ENCODE data around the gene MT1F.

MT1F gene

GRCh38 chr16:56625140-56625942 lies 32.4 kb upstream of the MT1F start, which contains the start of gene MT1E:
Gene MT1E, plus strand, starts transcription at chr16:56625781. Its CDS starts 71 bp downstream, at chr16:56625852.
- no peak for FAIRE-seq
- DNase-seq (ENCODE audit: insufficient read length, low spot score): no peak

DNA sequence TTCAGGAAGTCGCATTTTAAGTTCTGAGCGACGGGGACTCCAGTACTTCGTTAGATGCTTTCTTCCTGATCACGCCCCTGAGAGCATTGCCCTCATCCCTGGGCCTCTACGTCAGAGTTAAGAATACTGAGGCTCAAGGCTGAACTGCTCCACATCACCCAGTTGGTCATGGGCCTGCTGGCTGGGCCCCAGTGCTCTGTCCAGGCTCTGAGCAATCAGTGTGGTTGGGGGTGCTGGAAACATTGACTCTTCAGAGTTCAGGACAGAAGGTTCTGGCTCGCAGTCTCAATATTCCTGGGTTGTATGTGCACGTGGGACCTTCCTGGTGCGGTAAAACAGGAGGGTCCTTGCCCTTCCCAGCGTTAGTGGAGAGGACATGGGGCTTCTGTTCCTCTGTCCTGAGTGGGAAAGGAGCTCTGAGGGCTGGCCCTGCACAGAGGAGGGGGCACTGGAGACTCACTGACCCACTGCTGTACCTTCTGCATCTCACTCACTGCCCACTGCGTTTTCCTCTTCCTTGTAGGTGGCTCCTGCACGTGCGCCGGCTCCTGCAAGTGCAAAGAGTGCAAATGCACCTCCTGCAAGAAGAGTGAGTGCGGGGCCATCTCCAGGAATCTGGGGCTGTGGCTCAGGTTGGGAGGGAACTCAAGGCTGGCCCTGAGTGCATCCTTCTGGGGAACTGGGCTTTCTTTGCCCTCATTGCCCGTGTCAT lies 31.7 kb upstream of the MT1F start:
- no peak for FAIRE-seq
- DNase-seq (ENCODE audit: insufficient read length, low spot score): no peak

GRCh38 chr16:56626685-56627084 lies 31.1 kb upstream of the MT1F start:
- FAIRE-seq: no peak
- no peak for DNase-seq (ENCODE audit: insufficient read length, low spot score)

DNA sequence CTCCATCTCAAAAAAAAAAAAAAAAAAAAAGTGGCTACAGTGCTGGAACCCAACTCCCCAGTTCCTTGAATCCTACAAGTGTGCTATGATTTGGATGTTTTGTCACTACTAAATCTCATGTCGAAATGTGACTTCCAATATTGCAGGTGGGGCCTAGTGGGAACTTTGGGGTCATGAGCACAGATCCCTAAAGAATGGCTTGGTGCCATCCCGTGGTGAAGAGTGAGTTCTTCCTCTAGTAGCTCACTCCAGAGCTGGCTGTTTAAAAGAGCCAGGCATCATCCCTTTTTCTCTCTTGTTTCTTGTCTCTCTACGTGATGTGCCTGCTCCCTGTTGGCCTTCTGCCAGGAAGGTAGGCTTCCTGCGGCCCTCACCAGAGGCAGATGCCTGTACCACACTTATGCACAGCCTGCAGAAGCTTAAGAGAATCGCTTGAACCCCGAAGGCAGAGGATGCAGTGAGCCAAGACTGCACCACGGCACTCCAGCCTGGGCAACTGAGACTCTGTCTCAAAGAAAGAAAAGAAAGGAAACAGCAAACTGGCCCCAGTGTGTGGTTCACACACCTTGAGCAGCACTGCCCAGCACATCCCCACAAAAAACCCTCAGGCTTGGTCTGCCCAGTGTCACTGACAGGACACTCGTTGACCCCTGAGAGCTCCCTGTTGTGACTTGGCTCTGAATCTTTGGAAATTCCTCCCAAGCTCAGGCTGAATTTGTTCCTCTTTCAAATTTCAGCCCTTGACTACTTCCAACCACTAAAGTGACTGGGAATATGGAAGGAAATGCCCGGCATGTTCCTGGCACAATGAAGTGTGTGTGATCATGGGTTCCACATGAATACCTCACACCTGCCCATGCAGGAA lies 29.0 kb upstream of the MT1F start:
- DNase-seq (ENCODE audit: insufficient read length, low spot score) (no peak), FAIRE-seq (no peak)

GRCh38 chr16:56629531-56629930 lies 28.2 kb upstream of the MT1F start:
- no peak for DNase-seq (ENCODE audit: insufficient read length, low spot score)
- no peak for FAIRE-seq

- FAIRE-seq: peak; percentile 86
- DNase-seq (ENCODE audit: insufficient read length, low spot score): peak; percentile 62
These were observed 27.6 kb upstream of the MT1F start for GRCh38 chr16:56630134-56630533.

DNA sequence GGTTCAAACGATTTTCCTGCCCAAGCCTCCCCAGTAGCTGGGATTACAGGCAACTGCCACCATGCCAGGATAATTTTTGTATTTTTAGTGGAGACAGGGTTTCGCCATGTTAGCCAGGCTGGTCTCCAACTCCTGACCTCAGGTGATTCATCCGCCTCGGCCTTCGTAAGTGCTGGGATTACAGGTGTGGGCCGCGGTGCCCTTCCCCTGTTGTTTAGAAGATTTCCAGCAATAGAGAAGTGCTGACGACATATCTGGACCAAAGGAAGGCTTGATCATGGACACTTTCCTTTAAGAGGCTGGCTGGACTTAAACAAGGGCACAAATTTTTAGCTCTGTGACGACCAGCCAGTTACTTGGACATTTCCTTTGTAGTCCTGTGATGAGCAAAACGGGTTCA lies 26.6 kb upstream of the MT1F start:
- no peak for FAIRE-seq
- no peak for DNase-seq (ENCODE audit: insufficient read length, low spot score)

GRCh38 chr16:56631832-56632155 lies 26.0 kb upstream of the MT1F start:
- DNase-seq (ENCODE audit: insufficient read length, low spot score) (no peak), FAIRE-seq (no peak)

- FAIRE-seq (no peak), DNase-seq (ENCODE audit: insufficient read length, low spot score) (no peak)
These were observed 25.5 kb upstream of the MT1F start, which contains the start of gene MT1M for GRCh38 chr16:56632156-56632847. Gene MT1M, plus strand, starts transcription at chr16:56632659. Its CDS starts 73 bp downstream, at chr16:56632732.

- DNase-seq (ENCODE audit: insufficient read length, low spot score) (no peak), FAIRE-seq (no peak)
These were observed 24.9 kb upstream of the MT1F start for GRCh38 chr16:56632848-56633365.

DNA sequence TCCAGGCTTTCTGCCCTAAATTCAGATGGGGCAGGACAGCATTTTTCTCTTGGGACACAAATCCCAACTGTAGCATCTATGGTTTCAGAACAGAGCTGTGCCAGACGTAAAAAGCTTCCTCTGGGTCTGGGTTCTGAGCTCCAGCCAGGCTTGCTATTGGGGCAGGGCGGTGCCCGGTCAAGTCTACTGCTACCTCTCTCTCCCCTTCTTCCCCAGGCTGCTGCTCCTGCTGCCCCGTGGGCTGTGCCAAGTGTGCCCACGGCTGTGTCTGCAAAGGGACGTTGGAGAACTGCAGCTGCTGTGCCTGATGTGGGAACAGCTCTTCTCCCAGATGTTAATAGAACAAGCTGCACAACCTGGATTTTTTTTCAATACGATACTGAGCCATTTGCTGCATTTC lies 24.2 kb upstream of the MT1F start:
- FAIRE-seq (no peak), DNase-seq (ENCODE audit: insufficient read length, low spot score) (no peak)

DNA sequence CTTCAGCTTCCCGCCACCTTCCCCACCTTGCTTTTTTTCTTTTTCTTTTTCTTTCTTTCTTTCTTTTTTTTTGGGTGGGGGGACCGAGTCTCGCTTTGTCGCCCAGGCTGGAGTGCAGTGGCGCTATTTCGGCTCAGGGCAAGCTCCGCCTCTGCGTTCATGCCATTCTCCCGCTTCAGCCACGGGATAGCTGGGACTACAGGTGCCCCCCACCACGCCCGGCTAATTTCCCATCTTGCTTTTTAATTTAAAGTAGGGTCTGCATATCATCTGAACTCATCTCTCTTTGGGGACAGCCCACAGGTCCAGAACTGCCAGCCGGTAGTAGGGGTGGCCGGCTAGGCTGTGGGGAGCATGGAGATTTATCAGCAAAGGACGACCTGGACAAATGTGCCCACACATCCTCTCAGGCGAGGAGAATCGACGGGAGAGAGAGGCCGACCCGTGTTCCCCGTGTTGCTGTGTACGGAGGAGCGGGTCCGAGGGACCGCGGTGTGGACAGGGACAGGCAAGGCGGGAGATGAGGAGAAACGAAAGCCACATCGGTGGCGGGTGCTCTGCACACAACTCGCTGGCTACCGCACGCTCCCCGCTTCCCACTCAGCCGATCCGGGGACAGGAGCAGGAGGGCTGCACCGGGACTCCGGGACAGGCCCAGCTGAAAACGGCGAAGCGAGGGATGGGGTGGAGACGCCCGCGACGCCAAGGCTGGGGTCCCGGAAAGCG lies 22.9 kb upstream of the MT1F start:
- DNase-seq (ENCODE audit: insufficient read length, low spot score) (no peak), FAIRE-seq (no peak)

GRCh38 chr16:56635441-56635967 lies 22.3 kb upstream of the MT1F start:
- FAIRE-seq (no peak), DNase-seq (ENCODE audit: insufficient read length, low spot score) (no peak)

DNA sequence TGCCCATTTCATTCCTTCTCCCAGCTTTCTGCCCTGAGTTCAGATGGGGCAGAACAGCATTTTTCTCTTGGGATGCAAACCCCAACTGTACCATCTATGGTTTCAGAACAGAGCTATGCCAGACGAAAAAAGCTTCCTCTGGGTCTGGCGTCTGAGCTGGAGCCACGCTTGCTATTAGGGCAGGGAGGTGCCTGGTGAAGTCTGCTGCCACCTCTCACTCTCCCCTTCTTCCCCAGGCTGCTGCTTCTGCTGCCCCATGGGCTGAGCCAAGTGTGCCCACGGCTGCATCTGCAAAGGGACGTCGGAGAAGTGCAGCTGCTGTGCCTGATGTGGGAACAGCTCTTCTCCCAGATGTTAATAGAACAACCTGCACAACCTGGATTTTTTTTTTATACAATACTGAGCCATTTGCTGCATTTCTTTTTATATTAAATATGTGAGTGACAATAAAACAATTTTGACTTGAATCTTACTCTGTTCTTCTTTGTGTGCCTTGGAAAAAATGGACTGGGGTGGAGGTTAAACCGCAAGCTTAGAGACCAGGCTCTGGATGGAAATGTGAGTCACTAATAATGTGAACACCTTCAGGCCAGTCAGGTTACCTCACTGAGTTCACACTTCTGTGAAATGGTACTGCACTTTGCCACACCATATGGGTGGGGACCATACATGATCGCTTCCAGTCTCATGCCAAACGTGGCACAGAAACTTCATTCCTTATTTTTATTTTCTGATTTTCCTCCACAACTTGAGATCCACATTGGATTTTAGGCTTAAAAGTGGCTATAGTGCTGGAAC lies 20.9 kb upstream of the MT1F start:
- FAIRE-seq (no peak), DNase-seq (ENCODE audit: insufficient read length, low spot score) (no peak)

GRCh38 chr16:56637814-56638750 lies 19.7 kb upstream of the MT1F start, which contains the start of gene MT1A:
Gene MT1A, plus strand, starts transcription at chr16:56638666. Its CDS starts 73 bp downstream, at chr16:56638739.
- FAIRE-seq: no peak
- no peak for DNase-seq (ENCODE audit: insufficient read length, low spot score)

- no peak for DNase-seq (ENCODE audit: insufficient read length, low spot score)
- FAIRE-seq: no peak
These were observed 18.7 kb upstream of the MT1F start for GRCh38 chr16:56639045-56639444.

- DNase-seq (ENCODE audit: insufficient read length, low spot score) (no peak), FAIRE-seq (no peak)
These were observed 17.7 kb upstream of the MT1F start for GRCh38 chr16:56640076-56640475.
